Pons (tissue), 1 donor: ENCODE results near the gene ZIC1.

Experiments
- DNase-seq: peaks from one replicate; pipeline ENCODE4 v3.0.0-alpha.2; 2016; ENCODE audit warnings: low spot score

Gene ZIC1

DNA sequence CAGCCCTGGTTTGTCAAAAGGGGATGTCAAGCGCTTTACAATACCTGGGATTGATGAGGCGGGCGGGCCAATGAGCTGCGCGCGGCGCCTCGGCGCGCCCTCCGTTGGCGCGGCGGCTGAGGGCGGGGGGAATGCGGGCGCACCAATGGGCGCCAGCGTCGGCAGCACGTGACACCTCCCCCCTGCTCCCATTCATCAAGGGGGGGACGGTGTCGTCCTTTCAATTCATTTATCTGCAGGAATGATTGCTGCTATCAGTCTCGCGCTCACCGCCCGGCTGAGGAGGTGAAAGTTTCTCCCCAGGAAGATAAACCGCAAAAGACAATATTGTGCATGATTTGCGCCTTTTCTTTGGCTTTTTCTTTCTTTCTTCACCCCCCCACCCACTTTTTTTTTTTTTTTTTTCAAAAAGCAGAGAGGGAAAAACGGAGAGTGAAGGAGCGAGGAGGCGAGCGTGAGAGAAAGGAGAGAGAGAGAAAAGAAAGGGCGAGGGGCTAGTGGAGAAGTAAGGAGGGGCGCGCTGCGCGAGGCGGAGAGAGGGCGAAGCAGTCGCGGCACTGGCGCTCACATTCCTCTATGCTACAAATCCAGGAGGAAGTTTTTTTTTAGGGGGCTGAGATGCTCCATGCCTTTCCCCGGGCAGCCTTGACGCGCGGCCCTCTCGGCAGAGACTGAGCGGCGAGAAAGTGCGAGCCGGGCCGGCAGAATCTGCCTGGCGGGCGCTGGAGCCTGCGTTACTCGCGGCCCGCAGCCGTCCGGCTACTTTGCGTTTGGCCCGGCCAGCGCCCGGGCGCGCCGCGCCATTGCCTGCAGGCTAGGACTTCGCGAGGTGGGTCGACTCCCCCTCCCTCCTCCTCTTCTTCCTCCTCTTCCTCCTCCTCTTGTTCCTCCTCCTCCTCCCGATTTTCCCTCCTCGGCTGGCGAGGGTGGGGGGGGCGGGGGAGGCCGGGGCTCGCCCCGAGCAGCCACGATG, at the start of gene ZIC1:
ZIC1 (plus strand) TSS at position 223 of the 973 bp plus-strand sequence; CDS start at position 971, 748 bp downstream.
- peak; percentile 60 for DNase-seq

DNA sequence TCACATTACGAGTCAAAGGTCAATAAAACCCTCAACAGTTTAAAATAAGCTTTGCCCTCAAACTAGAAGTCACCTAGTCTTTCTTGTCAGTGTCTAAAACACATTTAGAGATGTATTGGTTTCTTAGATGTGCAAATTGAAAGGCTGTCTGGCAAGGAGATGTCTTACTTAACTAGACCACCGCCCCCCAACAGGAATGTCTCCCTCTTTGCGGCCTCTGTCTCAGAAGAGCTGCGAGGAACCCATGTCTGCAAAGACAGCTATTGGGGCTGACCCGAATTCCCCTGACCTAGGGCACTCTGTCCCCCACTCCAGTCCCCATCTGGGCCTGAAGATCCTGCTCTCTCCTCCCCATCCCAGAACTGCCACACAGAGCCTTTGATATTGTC, 49.1 kb upstream of the ZIC1 start:
- no peak for DNase-seq

DNA sequence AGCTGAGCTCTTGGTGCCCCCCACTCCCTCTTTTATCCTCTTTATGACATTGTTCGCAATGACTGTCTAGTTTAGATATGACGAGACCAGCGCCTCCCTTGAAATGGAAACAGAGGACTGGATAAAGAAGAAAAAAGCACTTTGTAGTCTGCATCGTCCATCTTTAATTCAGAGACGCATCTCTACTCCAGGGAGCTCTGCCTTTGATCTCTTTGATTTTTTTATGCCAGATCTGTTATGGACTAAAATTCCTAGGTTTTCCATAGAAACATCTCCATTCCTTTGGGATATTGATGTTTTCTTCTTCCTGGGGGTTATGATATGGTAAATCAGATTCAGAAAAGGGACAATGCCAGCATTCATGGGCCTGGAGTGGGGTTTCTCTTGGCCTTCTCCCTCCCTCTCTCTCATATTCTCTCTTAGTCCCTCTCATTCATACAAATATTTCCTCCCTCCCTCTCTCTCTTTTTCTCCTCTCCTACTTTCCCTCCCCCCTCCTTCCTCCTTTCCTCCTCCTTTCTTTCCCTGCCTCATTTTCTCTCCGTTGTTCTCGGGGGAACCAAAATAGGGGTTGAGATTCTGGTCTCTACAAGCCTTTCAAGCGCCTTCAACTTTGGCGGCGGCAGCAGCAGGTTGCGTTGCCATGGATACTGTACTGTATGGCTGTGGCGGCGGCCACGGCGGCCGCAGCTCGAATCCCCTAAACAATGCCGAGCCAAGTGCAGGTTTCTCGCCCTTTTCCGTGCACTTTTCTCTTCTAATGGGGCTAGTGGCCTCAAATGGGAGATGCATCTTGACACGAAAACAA, 48.3 kb upstream of the ZIC1 start:
- no peak for DNase-seq

DNA sequence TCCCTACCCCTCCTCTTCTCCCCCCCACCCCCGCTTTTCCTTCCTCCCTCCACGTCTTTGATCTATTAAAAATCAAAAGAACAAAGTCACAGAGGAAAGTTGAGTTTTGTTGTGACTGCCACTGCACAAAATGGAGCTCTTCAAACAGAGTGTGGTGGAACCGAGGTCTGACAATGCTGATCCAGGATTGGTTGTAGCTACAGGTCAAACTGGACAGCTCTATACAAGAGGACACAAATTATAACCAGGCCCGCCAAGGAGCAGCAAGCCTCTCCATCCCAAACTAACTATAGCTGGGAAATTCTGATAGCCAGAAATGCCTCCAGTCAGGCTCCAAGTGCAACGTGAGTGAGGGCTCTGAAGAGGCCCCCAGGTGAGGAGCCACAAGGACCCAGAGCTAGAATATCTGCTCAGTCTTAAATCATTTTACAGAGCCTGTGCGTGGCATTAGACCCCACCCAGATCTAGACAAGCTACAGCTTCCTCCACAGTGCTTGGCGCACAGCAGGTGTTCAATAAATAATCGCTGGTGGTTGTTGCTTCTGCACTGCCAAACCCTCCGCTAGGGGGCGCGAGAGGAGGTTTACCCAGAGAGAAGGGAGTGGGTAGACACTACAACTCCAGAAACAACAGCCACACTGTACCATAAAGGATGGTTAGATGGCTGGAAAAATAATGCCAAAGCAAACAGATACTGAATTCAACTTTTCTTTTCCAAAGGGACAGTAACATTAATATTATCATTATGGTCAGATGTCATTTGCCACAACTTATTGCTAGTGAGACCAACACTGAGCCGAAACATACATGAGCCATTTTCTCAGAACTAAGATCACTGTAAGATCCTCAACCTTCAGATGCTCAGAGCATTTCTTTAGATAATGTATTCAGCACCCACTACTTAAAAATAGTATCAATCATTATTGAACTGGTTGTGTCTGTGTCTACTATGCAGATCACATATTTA, 47.4 kb upstream of the ZIC1 start:
- no peak for DNase-seq

DNA sequence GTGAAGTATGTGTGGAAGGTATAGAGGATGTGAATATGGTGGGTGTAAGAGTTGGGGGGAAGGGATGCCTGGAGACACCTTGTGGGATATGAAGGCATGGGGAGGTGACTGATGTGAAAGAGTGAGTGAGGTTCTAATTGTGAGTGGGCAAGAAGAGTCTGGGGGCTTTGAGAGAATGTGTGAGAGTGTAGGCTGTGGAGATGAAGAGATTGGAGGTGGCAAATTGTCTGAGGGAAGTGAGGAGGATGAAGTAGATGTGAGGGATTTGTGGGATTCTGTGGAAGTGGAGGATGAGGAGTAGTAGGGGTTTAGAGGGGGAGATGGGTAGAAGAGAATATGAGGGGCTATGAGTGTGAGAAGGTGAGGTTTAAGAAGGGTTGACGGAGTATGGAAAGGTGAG, 44.4 kb upstream of the ZIC1 start:
- DNase-seq: no peak

DNA sequence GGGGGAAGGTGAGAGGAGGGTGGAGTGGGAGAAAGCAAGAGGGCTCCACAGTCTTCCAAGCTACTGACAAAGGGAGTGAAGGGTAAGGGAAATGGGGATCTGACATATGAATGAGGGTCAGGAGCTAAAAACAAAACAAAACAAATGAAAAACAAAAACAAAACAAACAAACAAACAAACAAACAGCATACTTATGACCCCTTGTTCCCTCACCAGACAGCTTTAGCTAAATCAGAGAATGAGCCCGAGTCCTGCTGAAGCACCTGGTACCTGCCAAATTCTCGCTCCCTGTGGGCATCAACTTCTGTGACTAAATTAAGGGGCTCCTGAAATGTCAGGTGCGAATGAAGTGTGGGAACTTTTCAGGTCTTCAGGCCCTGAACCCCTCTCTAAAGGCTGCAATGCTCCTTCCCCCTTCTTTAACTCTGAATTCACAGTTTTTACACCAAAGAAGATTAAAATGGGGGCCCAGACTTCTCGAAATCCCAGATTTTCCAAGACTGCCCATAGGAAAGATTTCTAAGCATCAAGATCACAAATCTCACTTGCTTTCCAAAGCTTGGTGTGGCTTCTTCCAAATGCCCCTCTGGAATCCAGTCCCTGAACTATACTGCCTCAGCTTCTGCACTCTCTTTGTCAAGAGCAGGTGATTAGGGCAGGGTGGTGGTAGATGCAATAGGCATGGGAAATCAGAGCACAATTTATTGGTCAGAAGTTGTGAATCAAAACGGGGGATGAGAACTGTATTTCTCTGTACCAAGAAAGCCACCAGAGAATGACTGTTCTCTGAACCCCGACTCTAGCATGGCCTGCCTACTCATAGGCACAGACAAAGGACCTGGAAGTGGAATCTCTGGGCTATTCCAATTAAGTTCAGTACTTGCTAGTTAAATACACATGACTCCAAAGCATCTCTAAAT, 43.7 kb upstream of the ZIC1 start:
- DNase-seq: no peak

DNA sequence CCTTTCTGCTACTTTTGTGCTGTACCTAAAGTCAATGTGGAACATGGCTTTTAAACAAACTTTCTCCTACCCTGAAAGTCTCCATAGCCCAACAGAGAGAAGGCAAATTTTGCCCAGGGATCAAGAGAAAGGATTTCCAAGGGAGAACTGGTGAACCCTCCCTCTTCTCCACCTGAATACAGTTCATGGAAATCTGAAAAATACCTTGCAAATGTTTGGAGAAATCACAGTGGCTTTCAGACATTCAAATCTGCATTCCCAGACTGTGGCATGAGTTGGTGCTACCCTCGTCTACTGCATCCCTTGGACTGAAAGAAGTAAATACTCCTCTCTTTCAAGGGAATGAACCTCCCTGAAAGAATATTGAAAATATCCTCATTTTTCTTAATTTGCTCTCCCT, 41.5 kb upstream of the ZIC1 start:
- DNase-seq: no peak

DNA sequence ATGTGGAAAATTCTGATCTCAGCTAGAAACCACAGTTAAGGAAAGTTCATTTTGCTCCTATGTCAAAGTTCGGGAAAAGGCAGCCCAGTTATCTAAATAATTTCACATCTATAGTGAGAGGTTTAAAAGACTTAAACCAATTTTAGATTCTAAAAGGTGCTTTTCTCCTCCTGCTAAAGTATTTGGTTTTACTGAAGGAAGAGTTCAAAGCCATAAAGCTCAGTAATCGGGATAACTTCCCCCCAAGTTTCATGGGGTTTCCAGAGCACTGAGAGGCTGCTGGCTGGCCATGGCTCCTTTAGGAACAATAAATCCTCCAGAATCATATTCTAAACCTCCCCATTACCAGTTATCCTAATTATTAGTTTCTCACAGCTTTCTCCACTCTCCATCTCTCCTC, 41.0 kb upstream of the ZIC1 start:
- no peak for DNase-seq

DNA sequence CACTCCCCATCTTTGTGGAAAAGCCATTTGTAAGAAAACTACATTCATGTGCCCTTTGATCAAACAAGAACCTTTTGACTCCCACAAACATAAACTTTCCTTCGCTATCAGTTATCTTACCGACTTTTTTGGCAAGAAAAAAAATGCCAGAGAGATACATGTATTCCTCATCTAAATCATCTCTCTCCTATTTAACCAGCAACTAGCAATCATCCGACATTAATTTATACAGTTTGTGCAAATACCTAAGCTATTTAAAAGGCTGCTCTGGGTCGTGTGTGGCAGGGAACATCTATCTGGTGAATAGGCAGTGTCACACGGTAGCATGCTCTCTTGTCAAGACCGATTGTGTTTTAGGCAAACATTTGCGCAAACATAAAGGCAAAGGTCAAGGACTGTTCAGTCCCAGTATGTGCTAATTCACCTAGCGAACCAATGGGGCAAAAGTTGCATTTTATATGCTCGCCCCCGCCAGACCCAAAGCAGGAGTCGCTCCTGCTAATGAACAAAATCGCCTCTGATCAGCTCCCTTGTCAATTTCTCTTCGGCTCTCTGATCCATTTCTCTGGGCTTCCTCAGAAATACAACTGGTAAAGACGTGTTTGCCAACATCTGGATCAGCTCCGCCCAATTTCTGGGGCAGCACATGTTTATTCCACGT, 40.5 kb upstream of the ZIC1 start:
- DNase-seq: no peak

DNA sequence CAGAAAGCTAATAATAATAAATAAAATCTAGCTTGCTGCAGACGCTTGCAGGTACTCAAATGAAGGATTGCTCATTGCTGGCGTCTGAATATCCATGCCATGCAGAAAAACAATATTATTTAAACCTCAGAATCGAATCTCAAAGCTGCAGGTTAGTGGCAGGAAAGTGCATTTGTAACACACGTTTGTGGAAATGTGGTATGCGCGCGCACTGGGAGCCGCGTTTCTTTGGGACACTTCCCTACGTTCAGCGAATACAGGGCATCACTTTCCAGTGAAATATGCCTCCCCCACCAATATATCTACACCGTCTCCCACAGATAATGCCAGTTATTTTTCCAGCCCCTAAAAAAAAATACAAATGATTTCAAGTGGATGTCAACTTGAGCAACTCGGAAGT, 39.9 kb upstream of the ZIC1 start:
- no peak for DNase-seq

DNA sequence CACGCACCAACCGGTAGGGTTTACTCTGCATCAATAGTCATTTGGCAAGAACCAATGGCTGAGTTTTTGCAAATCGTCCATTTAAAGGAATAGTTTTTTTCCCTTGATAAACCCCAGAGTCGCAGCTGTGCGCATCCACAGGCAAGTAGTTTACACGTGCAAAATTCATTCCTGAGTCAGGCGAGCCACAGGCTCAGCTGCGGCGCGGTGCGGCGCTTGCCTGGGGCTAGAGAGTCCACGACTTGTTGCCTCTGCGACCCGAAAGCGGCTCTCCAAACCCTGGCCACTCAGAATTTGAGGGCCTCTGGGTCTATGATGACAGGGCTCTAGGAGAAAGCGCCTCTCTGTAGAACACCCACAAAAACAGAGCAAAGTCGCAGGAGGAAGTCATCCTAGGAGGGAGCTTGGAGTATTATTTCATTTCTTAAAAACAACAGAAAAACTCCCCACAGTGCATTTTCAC, 39.5 kb upstream of the ZIC1 start:
- DNase-seq: no peak

DNA sequence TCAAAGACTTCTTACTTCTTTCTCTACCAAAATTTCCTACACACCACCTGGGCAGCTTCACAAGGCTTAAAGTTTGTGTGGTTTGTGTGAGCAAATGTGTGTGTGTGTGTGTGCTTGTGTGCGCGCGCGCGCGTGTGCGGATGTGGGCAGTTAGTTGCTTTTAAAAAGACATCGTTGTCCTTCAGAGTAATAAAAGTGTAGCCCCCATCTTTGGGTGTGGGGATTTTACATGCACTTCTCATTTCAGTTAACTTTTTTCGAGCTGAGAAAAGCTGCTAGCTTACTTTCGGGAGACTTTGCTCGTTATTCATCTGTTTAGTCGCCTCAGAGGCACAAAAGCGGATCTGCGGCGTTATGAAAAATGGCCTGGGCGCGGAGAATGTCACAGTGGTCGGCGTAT, 38.8 kb upstream of the ZIC1 start:
- DNase-seq: no peak

DNA sequence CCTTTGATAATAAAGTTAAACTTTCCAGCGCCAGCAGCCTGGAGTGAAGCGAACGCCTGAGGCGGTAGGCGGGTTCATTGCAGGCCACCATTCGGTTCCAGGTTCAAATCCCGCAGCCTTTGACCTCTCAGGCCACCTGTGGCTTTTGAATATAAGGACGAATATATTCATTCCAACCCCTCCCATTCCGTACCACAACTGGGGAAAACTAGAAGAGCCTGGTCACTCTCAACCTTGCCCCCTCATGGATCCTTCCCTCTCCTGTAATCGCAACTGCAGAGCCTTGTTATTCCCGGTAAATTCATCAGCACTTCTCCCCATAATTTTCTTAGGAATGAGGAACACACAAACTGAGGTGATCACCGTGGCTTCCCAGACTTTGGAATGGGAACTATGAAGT, 38.0 kb upstream of the ZIC1 start:
- DNase-seq: no peak

DNA sequence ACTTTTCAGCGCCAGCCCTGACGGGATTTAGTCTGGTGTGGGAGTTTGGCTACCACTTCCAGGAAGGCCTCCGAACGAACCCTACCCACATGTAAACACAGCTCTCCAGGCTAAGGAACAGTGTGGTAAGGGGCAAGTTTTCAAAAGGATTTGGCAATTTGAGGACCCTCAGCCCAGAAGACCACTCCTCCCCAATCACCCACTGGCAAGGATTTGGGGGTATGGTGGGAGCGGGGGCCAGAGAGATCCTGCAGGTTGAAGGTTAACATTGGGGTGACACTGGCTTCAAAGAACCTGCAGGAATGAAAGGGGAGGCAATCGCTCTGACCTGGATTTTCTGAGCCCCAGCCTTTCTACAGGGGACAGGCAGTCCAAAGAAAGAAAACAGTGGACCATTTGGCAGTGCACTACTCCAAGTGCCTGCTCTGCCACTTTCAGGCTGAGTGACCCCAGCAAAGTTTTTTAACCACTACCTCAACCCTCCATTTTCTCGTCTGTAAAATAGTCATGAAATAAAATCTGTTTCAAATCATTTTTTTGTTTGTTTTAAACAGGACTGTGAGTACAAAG, 37.3 kb upstream of the ZIC1 start:
- DNase-seq: no peak

DNA sequence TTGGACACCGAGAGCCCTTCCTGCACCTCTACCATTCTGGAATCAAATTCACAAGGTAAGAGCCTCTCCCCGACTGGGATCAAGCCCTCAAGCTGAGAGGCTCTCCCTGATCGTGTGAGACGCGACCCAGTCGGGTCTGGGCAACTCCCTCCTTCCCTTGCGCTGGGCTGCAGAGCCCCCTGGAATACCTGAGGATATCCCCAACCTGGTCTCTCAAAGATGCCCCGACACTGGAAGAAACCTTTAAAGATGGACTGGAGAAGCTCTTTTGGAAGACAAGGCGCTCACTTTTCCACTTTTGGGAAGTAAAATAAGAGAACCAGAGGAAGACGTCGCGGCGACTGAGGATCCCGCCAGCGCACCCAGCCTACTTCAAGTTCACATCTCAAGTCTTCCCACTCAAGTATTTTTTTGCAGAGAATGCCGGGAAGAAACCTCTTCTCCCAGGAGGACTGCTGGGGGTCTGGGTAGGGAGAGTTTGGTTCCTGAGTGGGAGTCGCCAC, 36.6 kb upstream of the ZIC1 start:
- DNase-seq: no peak

DNA sequence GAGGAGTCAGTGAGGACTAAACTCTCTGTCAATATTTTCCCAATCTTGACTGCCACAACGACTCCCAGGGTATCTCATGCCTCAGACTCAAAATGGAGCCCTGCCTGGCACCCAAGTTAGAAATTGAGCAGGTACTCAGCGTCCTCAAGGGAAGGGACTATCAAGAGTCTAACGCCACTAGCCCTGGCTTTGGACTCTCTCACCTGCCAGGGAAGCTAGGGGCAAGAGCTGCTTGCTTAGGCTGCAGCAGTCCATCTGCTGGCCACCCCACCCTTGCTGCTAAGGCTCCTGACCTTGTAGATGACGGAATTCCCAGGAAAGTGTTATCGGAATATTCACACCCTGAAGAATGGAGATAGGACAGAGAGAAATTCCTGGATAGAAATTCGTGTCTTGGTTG, 35.9 kb upstream of the ZIC1 start:
- DNase-seq: no peak

DNA sequence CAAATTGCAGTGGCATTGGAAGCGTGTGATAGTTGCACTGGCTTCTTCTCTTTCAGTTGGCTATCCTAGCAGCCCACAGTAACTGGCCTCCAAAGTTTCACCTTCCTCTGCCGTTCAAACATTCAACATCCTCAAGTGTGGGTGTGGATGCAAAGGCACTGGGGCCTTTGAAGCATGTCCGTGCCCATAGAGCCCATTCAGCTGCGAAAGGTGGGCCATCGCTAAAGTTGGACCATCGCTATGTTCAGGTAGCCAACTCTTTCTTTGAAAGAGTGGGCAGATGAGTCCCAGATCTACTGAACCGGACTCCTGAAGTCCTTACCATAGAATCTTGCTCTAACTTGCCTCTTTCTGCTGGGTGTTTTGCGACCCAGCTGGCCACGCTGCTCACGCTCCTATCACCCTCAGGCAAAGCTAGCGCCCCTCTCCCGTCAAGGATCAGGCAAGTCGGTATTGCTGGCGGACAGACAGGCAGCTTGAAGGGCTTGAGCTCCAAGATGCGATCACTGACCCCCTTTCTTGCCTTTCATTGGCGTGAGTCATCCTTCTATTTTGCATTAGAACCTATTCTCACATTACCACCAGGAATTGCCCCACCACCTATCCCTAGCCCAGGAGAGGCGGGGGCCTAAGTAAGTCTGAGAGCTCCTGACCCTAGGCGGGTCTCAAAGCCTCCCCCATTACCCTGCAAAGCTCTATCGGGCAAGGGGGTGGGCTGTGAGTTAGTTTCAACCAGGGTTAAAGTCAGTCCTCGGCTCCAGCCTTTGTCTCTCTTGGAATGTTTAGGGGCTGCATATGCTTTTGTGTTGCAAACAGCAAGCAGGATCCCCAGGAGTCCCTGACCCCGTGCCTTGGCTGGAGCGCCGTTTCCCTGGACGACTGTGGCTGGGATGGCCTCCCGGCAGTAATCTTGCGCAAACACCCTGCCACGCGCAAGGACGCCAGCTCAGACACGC, 31.5 kb upstream of the ZIC1 start:
- DNase-seq: no peak

DNA sequence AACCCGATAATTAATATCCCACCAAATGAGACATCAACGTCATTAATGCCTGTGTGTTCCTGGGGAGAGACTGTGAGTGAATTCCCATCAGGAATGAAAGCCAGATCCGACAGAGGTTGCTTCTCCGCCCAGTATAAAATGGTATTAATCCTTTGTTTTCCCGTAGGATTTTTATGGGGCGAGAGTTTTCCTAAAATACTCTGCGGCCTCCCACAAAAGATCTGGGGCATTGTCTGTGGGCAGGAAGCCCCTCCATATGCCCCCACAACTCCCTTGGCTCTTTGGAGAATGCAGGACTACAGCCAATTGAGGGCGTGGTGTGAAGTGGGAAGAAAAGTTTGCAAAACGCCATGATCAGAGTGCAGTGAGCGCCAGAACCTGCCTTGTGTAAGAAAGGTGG, 29.5 kb upstream of the ZIC1 start:
- no peak for DNase-seq
